Measurements from ENCODE around the gene DOK5. TPM values are rescaled to one million over a fixed set of nuclear protein-coding genes. Genes with fewer than 3 reads are reported as not detected.
A peak's percentile ranks its signal among the peaks of the same experiment; 100 is the strongest.
"Not testable (repeated sequence)": the region's sequence is repeated elsewhere in the genome, so short reads cannot be mapped to it uniquely, and the experiment has no call there.

DOK5 gene
- total RNA-seq = 11.1 TPM

DNA sequence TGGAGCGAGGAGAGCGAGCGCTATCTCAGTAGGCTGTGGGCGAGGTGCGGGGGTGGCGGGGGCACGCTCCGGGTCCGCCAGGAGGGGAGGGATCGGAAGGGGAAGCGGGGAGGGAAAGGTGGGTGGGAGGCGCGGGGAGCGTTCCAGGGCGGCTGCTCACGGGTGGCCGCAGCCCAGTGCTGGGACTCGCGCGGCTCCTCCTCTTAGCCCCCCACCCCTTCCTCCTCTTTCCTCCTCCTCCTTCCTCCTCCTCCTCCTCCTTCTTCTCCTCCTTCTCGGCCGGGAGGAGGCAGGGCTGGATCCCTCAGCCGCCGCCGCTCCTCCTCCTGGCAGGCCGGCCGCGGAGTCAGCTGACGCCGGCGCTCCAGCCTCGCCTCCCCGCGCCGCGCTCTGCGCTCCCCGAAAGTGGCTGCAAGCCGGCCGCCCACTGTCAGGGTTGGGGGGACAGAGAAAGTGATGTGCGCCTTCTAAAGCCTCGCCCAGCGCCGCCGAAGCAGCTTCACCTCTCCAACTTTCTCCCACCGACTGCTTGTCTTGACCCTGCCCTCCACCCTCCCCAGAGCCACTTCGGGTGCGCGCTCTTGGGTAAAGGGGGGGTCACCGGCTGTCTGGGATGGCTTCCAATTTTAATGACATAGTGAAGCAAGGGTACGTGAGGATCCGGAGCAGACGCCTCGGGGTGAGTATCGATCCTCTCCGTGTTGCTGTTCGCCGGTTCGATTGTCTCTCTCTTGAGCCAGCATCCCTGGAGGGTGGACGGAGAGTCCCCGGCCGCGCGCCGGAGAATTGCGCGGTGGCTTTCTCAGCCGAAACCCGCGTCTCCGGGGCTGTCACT lies at the start of gene DOK5:
Gene DOK5 (plus strand): TSS at position 260 of the 835 bp plus-strand sequence. CDS start 354 bp downstream, at position 614.
- peak; percentile 48 for DNase-seq

DNA sequence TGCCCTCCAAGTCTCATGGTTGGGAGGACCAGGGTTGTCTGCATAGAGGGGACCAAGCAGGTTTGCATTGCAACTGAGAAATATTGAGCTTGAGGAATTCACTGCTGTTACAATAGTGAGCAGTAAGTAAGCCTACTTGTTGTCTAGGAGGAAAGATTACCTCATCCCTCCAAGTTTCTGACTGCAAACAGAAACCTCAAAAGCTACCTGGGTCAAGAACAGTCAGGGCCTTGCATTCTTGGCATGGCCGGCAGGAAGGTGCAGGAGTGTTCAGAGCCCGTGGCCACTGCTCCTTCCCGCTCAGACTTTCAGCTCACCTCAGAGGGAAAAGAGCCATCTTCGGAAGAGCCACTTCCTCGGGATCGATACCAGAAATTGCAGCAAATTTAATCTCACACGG lies 46.0 kb upstream of the DOK5 start:
- no peak for DNase-seq

DNA sequence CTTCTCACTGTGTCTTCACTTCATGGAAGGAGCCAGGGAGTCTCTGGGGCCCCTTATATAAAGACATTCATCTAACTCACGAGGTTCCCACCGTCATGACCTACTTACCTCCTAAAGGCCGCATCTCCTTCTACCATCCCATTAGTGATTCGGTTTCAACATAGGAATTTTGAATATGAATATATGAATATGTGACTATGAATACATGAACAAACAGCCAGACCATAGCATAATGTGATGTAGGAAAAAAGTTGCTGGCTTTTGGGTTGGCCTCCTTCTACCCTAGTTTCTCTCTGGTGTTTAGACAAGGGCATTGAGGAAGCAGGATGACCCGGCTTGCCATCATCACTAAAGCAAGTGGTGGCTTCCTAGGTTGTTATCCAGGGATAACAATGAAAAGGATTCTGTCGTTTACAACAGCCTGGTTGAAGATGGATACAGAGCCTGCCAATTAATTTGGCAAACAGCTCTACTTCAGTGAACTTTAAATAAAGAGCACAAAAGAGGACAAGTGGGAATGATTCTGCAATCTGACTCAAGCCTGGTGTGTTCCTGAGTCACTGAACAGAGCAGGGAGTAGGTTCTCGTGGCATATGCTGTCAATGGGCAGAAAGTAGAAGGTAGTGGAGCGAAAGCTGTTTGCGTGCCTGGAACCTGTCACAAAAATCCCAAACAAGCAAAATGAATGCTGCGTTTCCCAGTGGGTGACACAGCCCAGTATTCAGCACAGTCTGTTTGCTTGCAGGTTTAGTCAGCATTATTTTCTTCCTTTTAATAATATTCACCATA lies 44.0 kb upstream of the DOK5 start:
- no peak for DNase-seq

DNA sequence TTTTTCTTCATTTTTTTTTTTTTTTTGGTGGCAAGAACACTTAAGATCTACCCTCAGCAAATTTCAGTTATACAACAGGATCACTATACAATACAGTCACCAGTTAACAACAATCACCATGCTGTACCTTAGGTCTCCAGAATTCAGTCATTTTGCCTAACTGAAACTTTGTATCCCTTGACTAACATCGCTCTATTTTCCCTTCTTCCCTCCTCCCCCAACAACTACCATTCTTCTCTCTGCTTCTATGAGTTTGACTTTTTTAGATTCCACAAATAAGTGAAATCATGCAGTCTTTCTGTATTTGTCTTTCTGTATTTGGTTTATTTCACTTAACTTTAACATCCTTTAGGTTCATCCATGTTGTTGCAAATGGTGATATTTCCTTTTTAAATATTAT lies 42.4 kb upstream of the DOK5 start:
- DNase-seq = no peak

DNA sequence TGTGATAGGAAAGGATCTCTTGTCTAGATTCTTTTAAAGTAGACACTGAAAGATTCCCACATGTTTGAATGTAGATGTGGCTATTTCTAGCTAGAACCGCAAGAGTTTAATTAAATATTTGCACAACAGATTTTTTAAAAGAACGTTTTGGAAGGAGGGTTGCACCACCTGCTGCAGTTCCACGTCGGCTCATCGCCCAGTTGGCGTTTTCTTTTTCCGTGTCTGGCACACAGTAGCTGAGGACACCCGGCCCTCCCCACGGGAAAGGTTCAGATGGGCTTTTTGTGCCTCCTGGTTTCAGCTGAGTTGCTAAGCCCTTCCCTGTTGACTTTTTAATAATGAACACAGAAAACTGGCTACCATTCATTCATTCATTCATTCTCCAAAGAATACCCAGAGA lies 41.8 kb upstream of the DOK5 start:
- DNase-seq = no peak

DNA sequence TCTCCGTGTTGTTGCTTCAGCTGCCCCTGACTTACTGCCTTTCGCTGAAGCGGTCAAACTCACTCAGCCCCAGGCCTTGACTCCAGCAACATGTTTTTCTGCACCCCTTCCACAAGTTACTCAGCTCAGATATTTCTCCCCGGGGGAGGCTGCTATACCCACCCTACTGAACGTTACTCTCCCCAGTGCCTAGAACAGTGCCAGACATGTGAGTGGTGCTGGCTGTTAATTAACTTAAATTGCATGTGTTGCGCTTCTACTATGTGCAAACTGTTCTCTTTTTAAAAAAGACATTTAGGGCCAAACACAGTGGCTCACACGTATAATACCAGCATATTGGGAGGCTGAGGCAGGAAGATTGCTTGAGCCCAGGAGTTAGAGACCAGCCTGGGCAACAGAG lies 41.2 kb upstream of the DOK5 start:
- no peak for DNase-seq

DNA sequence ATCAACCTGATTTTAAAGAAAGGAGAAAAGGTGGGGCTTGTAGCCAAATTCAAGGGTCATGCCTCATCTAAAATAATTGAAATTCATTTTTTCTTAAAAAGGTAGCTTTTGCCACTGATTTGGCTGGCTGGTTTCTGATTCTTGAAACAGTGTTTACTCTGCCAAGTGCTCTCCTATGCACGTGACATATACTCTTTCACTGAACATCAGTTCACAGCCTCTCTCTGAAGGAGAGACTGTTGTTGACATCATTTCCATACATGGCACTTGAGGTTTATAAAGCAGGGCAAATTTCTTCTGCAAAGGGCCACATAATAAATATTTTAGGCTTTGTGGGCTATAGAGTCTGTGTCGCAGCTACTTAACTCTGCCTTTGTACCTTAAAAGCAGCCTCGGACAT lies 40.4 kb upstream of the DOK5 start:
- no peak for DNase-seq

DNA sequence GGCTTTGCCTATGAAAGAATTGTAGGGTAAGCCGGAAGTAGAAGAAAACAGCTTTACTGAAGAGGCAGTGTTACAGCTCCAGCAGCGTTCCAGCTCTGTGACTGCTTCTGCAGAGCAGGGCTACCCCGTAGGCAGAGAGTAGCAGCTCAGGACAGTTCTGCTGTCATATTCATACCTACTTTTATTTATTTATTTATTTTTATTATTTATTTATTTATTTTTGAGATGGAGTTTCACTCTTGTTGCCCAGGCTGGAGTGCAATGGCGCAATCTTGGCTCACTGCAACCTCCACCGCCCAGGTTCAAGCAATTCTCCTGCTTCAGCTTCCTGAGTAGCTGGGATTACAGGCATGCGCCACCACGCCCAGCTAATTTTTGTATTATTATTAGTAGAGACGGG lies 39.0 kb upstream of the DOK5 start:
- DNase-seq = not testable (repeated sequence)

DNA sequence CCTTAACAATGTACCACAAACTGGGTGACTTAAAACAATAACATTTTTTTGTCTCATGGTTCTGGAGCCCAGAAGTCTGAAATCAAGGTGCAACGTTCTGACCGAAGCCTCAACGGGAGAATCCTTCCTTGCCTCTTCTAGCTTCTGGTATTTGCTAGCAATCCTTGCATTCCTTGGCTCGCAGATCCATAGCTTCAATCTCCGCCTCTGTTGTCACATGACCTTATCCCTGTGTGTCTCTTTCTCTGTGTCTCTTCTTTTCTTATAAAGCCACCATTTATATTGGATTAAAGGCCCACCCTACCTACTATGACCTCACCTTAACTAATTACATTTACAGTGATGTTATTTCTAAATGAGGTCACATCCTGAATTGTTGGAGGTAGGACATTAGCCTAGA lies 37.2 kb upstream of the DOK5 start:
- DNase-seq = no peak

DNA sequence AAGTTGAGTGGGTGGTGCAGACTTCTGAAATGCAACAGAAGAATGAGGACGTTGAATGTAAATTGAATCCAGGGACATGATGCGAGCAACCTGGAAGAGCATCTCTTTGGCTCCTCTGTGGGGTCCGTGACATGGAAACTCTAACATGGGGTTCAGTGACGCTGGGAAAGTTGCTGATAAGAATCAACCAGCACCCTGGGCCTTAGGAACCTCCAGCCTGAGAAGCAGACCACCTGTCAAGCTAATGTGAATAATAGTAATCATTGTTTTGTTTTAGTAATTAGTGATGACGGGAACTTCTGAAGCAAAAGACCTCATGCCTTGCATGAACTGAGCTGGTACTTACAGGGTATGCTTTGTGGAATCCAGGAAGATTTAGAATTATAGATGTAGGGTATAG lies 25.2 kb upstream of the DOK5 start:
- no peak for DNase-seq

DNA sequence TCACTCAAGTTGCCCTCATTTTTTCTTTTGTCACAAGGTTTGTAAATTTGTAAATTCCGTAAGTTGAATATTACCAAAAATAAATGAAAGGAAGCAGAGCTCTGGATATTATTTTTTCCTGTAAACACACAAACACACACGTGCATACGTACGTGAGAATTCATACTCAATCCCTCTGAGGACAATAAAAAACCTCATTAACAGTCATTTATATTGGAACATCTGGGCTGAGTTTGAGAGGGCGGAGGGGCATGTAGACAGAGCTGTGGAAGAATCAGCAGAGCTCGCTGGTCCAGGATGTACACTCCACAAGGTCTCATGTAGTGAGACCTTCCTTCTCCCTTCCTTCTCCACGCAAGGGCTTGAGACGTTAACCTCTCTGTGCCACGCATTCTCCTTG lies 24.2 kb upstream of the DOK5 start:
- DNase-seq = no peak

DNA sequence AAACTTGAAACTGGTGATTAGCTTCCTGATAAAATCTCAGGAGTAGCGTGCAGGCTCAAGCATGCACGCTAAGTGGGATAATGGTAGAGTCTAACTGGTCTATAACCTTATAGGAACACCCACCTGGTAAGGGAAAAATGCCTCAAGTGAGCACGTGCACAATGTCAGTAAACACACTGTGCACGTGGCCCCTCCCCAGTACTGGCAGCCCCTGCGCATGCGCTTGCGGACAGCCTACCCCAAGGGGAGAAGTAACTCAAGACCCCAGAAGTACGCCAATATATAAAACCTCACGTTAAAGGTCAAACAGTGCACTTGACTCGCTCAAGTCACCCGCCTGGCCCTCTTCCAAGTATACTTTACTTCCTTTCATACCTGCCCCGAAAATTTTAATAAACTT lies 23.1 kb upstream of the DOK5 start:
- no peak for DNase-seq

DNA sequence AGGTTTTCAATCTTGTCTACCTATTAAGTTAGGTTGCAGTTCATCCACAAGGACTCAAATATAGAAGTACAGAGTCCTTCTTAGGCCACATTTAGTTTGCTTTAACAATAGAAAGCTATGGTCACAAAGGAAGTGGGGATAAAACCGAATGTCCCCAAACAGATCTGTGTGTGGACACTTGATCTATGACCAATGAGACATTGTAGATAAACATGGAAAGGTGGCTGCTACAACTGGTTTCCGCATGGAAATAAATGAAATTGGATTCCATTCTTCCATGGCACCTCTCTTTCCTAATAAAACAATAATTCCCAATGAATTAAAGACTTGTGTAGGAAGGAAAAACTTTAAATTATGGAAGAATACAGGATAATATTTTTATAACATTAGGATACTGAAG lies 20.4 kb upstream of the DOK5 start:
- no peak for DNase-seq

DNA sequence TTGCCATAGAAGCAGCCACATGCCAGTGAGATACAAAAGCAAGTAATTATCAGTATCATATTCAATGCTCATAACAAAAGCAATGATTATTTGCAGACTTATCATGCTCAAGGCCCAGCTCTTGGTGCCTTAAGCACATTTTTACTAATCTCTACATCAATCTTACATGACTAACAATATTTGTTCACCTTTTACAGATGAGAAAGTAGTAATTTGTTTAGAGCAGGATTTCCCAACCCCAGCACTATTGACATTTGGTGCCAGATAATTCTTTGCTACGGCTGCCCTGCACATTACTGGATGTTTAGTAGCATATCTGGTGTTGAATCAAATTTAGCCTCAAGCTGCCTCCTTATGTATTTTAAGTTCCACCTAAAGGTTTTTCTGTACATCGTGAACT lies 19.0 kb upstream of the DOK5 start:
- DNase-seq = no peak

DNA sequence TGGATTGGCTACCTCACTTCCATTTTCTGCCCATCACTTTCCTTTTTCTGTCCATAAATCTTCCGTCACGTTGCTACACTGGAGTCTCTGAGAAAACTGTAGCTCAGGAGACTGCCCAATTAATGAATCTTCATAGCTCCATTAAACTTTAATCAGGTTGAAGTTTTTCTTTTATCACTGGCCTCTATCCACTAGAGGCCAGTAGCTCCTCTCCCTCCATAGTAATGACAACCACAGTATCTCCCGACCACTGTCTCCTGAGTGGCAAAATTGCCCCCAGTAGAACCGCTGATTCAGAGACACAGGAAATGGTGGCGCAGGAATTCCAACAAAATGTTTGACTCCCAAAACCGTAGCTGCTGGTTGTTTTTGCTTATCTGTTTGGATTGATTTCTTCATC lies 18.4 kb upstream of the DOK5 start:
- DNase-seq = no peak

DNA sequence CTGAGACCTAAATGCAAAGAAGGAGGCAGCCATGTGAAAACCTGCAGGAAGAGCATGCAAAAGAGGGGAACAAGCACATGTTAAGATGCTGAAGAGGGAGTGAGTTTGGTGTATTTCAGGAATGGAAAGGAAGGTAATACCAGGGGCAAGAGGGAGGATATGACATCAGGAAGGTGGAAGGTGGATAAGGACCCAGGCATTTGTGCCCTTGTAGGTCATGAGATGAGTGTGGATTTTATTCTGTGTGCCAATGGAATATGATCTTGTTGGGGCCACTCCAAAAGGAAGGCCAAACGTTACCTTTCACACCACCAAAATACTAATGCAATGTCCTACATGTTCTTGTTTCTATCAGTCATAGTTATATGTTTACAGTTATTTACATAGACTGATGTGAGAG lies 17.2 kb upstream of the DOK5 start:
- DNase-seq = no peak

DNA sequence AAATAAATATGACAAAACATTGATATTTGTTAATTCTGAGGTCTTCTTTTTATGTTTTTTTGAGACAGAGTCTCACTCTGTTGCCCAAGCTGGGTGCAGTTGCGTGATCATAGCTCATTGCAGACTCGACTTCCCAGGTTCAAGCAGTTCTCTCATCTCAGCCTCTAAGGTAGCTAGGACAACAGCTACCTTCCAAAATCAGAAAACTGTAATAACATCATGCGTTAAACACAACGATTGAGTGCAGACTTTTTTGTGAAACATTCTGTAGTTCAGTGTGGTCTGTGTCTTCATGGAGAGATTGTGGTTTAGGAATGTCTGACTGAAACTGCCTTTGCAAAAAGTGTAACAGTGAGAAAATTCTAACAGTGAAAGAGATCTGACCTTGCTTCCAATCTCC lies 16.1 kb upstream of the DOK5 start:
- no peak for DNase-seq

DNA sequence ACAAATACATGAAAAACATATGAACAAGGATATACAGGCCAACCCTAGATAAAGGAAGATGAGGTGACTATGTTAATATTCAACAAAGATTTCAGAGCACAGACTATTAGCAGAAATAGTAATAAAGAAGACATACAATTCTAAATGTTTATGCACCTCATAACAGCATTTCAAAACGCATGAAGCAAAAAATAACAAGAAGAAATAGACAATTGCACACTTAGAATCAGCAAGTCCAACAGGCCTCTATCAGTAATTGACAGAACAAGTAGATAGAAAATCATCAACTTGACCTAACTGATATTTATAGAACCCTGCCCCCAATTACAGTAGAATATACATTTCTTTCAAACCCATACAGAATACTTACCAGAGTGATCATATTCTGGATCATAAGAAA lies 11.4 kb upstream of the DOK5 start:
- DNase-seq = no peak

DNA sequence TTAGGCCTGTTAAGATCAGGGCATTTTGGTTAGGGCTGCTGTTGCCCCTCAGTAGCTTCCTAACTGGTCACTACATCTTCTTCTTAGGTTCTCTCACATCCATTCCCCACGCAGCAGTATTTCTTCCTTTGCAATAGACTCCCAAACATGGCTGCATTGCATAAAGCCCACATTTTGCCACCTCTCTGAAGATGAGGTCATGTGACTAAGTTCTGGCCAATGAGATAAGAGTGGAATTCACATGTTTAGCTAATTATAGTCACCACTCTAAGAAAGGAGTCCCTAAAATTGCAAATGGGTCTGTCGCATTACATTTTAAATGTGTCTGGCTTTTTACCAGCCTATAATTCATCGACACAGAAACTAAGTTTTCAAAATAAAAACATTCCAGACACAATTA lies 9.3 kb upstream of the DOK5 start:
- no peak for DNase-seq

DNA sequence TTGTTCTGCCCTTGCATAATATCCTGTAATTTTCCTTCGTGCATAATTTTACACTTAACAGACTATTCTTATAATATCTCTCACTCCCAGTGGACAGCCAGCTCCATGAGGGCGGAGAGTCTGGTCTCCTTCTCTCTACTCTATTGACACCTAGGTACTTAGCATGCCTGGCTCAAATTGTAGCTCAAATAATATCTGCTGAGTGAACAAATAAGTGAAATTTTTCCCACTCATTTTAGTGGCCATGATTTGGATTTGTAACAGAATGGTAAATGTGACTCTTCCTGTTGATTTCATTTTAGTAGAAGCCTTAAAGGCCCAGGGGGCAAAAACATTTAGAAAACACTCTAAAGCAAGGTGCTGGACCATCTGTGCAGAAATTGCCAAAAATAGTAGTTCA lies 7.8 kb upstream of the DOK5 start:
- no peak for DNase-seq

DNA sequence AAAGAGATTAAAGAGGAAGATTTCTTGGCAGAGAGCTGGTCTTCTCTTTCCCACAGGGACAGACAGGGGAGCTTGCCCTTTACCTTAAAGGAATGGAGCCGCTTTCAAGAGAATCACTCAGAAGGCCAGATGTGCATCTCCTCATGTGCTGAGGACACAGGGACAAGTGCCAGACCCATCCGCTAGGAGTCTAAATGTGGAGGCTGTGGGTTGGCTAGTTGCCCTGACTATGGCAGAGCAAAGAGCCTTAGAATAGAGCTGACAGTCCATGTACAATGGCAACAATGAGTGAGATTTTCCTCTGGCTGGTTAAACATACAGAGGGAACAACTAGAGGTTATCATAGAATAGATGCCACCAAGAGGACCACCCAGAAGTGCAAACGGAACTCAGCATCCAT lies 7.3 kb upstream of the DOK5 start:
- DNase-seq = no peak

DNA sequence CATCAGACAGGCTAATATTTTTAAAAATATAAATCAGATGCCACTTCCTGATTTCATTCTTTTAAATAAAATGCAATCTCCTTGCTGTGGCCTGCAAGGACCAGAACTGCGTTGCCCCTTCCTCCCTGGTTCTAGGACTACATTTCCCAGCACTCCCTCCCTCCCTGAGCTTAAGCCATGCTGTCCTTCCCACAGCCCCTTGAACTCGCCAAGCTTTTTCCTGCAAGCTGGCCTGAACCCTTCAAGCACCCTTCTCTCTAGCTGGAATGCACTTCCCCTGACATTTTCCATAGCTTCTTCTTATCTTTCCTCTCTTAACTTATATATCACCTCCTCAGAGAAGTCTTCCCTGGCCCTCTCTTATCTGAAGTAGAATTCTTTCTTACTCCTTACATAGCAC lies 6.1 kb upstream of the DOK5 start:
- no peak for DNase-seq

DNA sequence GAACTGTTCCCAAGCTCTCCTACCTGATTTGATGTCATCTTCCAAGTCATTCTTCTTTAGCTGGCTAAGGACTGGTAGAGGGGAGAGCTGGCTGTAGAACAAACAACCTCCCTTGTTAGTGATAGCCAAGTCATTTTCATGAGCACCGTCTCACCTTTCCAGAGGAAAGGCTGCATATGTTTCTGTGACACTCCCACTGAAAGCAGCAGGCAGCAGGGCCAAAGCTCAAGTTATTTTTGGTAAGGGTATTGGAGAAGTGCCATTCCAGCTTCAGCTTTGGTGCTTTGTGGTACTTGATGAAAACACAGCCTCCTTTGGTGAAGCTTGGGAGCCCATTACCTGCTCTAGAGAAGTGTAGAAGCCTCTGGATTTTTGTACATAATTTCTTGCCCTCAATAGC lies 5.4 kb upstream of the DOK5 start:
- no peak for DNase-seq

DNA sequence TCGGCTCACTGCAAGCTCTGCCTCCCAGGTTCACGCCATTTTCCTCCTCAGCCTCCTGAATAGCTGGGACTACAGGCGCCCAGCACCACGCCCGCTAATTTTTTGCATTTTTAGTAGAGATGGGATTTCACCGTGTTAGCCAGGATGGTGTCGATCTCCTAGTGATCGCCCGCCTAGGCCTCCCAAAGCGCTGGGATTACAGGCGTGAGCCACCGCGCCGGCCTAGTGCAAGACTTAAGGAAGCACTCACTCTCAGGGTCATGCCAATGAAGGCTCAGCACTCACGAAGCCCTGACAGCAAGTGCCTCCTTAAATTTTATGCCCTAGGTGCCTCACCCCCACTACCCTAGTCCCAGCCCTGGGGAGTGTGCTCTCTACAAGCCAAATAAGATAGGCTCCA lies 4.7 kb upstream of the DOK5 start:
- no peak for DNase-seq

Data from skin of body (tissue), 2 donors.